Liver (tissue), 9 donors: ENCODE results near the gene GPR137C. TPM values are rescaled to one million over a fixed set of nuclear protein-coding genes. Genes with fewer than 3 reads are reported as not detected.

Source experiments
- DNase-seq: peaks from one replicate; pipeline ENCODE4 v3.0.0-alpha.2; 2017; ENCODE audit warnings: low spot score
- H3K27ac ChIP-seq, 2 donors: one replicate each; pipeline ENCODE4 v1.7.0; 2013; ENCODE audit warnings: inconsistent platforms in 2 of 2, low read length in 2 of 2, control low read depth in 1 of 2, low read depth in 1 of 2, mild to moderate bottlenecking in 1 of 2
- H3K27me3 ChIP-seq, 4 donors: one replicate each; pipeline versions ENCODE4 v1.6.1 to v1.7.0; 2013; ENCODE audit warnings: low read length in 3 of 4, inconsistent platforms in 1 of 4, mild to moderate bottlenecking in 1 of 4, moderate library complexity in 1 of 4; ENCODE audit not compliant: control insufficient read depth in 4 of 4, insufficient read depth in 4 of 4
- H3K36me3 ChIP-seq, 4 donors: one replicate each; pipeline versions ENCODE4 v1.6.1 to v1.7.0; 2013; ENCODE audit warnings: low read length in 3 of 4, mild to moderate bottlenecking in 3 of 4, low read depth in 1 of 4, moderate library complexity in 1 of 4; ENCODE audit not compliant: control insufficient read depth in 4 of 4, insufficient read depth in 3 of 4
- H3K4me1 ChIP-seq, 4 donors: one replicate each; pipeline versions ENCODE4 v1.6.1 to v1.7.0; 2013; ENCODE audit warnings: low read length in 3 of 4, mild to moderate bottlenecking in 3 of 4, moderate library complexity in 1 of 4; ENCODE audit not compliant: control insufficient read depth in 4 of 4, insufficient read depth in 4 of 4
- H3K4me3 ChIP-seq, 3 donors: one replicate each; pipeline versions ENCODE4 v1.6.1 to v1.7.0; 2013; ENCODE audit warnings: low read length in 3 of 3, control low read depth in 1 of 3, low read depth in 1 of 3, mild to moderate bottlenecking in 1 of 3
- H3K9ac ChIP-seq, 2 donors: one replicate each; pipeline ENCODE4 v1.7.0; 2013; ENCODE audit warnings: low read length in 2 of 2, mild to moderate bottlenecking in 2 of 2, moderate library complexity in 2 of 2, control low read depth in 1 of 2, low read depth in 1 of 2
- H3K9me3 ChIP-seq, 4 donors: one replicate each; pipeline versions ENCODE4 v1.6.1 to v1.7.0; 2013; ENCODE audit warnings: low read length in 3 of 4; ENCODE audit not compliant: control insufficient read depth in 4 of 4
- EGR1 ChIP-seq, 2 donors: IDR thresholded peaks; 2 replicates each; pipeline ENCODE4 v1.6.1; 2016 to 2018; ENCODE audit warnings: antibody characterized with exemption in 2 of 2, low read depth in 2 of 2
- FOXA1 ChIP-seq: IDR thresholded peaks from 2 replicates; pipeline ENCODE4 v1.6.1; 2016; ENCODE audit warnings: antibody characterized with exemption
- FOXA2 ChIP-seq: IDR thresholded peaks from 2 replicates; pipeline ENCODE4 v1.6.1; 2016; ENCODE audit warnings: antibody characterized with exemption
- GABPA ChIP-seq, 2 donors: IDR thresholded peaks in 1 of 2; conservative IDR thresholded peaks in 1 of 2; 2 replicates each; pipeline ENCODE4 v1.6.1; 2016; ENCODE audit warnings: antibody characterized with exemption in 2 of 2, mild to moderate bottlenecking in 1 of 2, moderate library complexity in 1 of 2
- HNF4A ChIP-seq, 2 donors: conservative IDR thresholded peaks; 2 replicates each; pipeline ENCODE4 v1.6.1; 2016; ENCODE audit warnings: antibody characterized with exemption in 2 of 2, mild to moderate bottlenecking in 2 of 2
- HNF4G ChIP-seq: IDR thresholded peaks from 2 replicates; pipeline ENCODE4 v1.6.1; 2016; ENCODE audit warnings: antibody characterized with exemption
- JUND ChIP-seq, 2 donors: IDR thresholded peaks; 2 replicates each; pipeline ENCODE4 v1.6.1; 2016; ENCODE audit warnings: antibody characterized with exemption in 2 of 2
- MAX ChIP-seq: IDR thresholded peaks from 2 replicates; pipeline ENCODE4 v1.6.1; 2016; ENCODE audit warnings: antibody characterized with exemption
- NR2F2 ChIP-seq: IDR thresholded peaks from 2 replicates; pipeline ENCODE4 v1.6.1; 2016; ENCODE audit warnings: antibody characterized with exemption
- RAD21 ChIP-seq, 2 donors: IDR thresholded peaks; 2 replicates each; pipeline ENCODE4 v1.6.1; 2016; ENCODE audit warnings: antibody characterized with exemption in 2 of 2, mild to moderate bottlenecking in 2 of 2
- REST ChIP-seq: IDR thresholded peaks from 2 replicates; pipeline ENCODE4 v1.6.1; 2016; ENCODE audit warnings: antibody characterized with exemption, mild to moderate bottlenecking
- RXRA ChIP-seq, 2 donors: IDR thresholded peaks; 2 replicates each; pipeline ENCODE4 v1.6.1; 2017 to 2018; ENCODE audit warnings: antibody characterized with exemption in 2 of 2, mild to moderate bottlenecking in 1 of 2
- SP1 ChIP-seq: IDR thresholded peaks from 2 replicates; pipeline ENCODE4 v1.6.1; 2018; ENCODE audit warnings: antibody characterized with exemption, mild to moderate bottlenecking
- TAF1 ChIP-seq: conservative IDR thresholded peaks from 2 replicates; pipeline ENCODE4 v1.6.1; 2016; ENCODE audit warnings: antibody characterized with exemption, mild to moderate bottlenecking
- YY1 ChIP-seq: IDR thresholded peaks from 2 replicates; pipeline ENCODE4 v1.6.1; 2016; ENCODE audit warnings: antibody characterized with exemption, mild to moderate bottlenecking
- ZBTB33 ChIP-seq: IDR thresholded peaks from 2 replicates; pipeline ENCODE4 v1.6.1; 2016; ENCODE audit warnings: antibody characterized with exemption
- WGBS: extraction: QIAGEN DNeasy Blood & Tissue Kit; methylation state at CpG from one replicate; pipeline ENCODE4 v1.1.7; 2013; 5-methylcytosine and 5-hydroxymethylcytosine counted together
- polyA plus RNA-seq, 2 donors: library from polyadenylated mRNA; stranded (reverse) in 1 of 2; unstranded in 1 of 2; fragments of 200-250 nt in 1 of 2; fragments of >200 nt in 1 of 2; fragmentation: Nextera tagmentation in 1 of 2; extraction: Ambion mirVana in 1 of 2; gene quantifications; one replicate each; pipeline versions ENCODE4 v1.2.1 to v1.2.3, GENCODE V29; 2013 to 2015
- total RNA-seq, 2 donors: library from RNA; depleted of rRNA; stranded (reverse); fragments of >200 nt; gene quantifications; one replicate each; pipeline ENCODE4 v1.2.3, GENCODE V29; 2014
- TF ChIP-seq, protein P1 (sequence below): fragments of 150-350 bp; IDR thresholded peaks from 2 replicates; pipeline ENCODE4 v1.5.1; 2017; ENCODE audit warnings: improper control_type of control experiment, low read depth, low read length; ENCODE audit not compliant: missing input control
- TF ChIP-seq, protein P2 (sequence below): IDR thresholded peaks from 2 replicates; pipeline ENCODE4 v1.6.1; 2016; ENCODE audit warnings: antibody characterized with exemption
- donor health status: healthy.
- donor health status: healthy.
- donor health status: healthy.
- donor health status: healthy.
- donor health status: healthy.

Gene GPR137C
- 1 to 10 TPM in 1 of 2 donors, under 1 TPM in 1; 0.25 to 1.3 TPM for total RNA-seq
- under 1 TPM; 0.14 to 0.42 TPM for polyA plus RNA-seq

- Histone ChIP-seq H3K4me3 (peak within 1 kb of the TSS; percentile 83 to 84 (median 83)), H3K36me3 (no peaks in the 10 kb centered on the region), H3K9me3 (no peaks in the 10 kb centered on the region), H3K27ac (peak within 1 kb of the TSS; percentile 74 to 88), H3K9ac (peak within 1 kb of the TSS; percentile 80 to 94), H3K27me3 (no peaks in the 10 kb centered on the region), H3K4me1 (peaks cover 0 to 25% (median 14%) of the 10 kb centered on the region in 4 donors)
- peak; percentile 99 for DNase-seq
- TF ChIP-seq REST (peak; percentile 91), FOXA2 (no peak), RAD21 (IDR thresholded peaks at IDR 0.05) (peak; percentile 37 to 42), HNF4G (no peak), TAF1 (peak; percentile 74), NR2F2 (no peak), GABPA (IDR thresholded peaks at IDR 0.05 in 1 of 2, conservative IDR thresholded peaks at IDR 0.05 in 1 of 2) (no peak), HNF4A (conservative IDR thresholded peaks at IDR 0.05) (no peak), YY1 (peak; percentile 79), EGR1 (IDR thresholded peaks at IDR 0.05; ENCODE audit: low read depth in 2 of 2) (peak in 1 of 2 donors; percentile 71), FOXA1 (no peak), ZBTB33 (peak; percentile 62), SP1 (peak; percentile 98), JUND (IDR thresholded peaks at IDR 0.05) (no peak), RXRA (IDR thresholded peaks at IDR 0.05) (peak in 1 of 2 donors; percentile 41), MAX (peak; percentile 94)
- TF ChIP-seq, protein P1, sequence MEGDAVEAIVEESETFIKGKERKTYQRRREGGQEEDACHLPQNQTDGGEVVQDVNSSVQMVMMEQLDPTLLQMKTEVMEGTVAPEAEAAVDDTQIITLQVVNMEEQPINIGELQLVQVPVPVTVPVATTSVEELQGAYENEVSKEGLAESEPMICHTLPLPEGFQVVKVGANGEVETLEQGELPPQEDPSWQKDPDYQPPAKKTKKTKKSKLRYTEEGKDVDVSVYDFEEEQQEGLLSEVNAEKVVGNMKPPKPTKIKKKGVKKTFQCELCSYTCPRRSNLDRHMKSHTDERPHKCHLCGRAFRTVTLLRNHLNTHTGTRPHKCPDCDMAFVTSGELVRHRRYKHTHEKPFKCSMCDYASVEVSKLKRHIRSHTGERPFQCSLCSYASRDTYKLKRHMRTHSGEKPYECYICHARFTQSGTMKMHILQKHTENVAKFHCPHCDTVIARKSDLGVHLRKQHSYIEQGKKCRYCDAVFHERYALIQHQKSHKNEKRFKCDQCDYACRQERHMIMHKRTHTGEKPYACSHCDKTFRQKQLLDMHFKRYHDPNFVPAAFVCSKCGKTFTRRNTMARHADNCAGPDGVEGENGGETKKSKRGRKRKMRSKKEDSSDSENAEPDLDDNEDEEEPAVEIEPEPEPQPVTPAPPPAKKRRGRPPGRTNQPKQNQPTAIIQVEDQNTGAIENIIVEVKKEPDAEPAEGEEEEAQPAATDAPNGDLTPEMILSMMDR, result no peak
- TF ChIP-seq, protein P2, sequence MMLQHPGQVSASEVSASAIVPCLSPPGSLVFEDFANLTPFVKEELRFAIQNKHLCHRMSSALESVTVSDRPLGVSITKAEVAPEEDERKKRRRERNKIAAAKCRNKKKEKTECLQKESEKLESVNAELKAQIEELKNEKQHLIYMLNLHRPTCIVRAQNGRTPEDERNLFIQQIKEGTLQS, result no peak
- under 1% methylated on average over 81 of the region's 81 CpGs for WGBS
Measured at GRCh38 chr14:52552063-52552988, at the start of gene GPR137C, which contains the start of gene TXNDC16. GPR137C (plus strand) TSS chr14:52552836; CDS start chr14:52553148, 312 bp downstream. TXNDC16 (minus strand) TSS chr14:52552505; CDS start chr14:52543557, 8,948 bp downstream.
